Heart right ventricle (tissue), 16 donors: ENCODE measurements around the gene WWOX. TPM values are rescaled to one million over a fixed set of nuclear protein-coding genes. Genes with fewer than 3 reads are reported as not detected.

Experiments
- ATAC-seq, 8 donors: fragments of 200-7000 bp; cut with Tn5 transposase; one replicate each; pipeline ENCODE4 v1.9.1; 2020; ENCODE audit warnings: mild to moderate bottlenecking in 8 of 8, moderate library complexity in 8 of 8, moderate number of reproducible peaks in 1 of 8
- DNase-seq, 2 donors: peaks; one replicate each; pipeline ENCODE4 v3.0.0-alpha.2; 2020
- H3K27ac ChIP-seq, 10 donors: fragments of 200-600 bp; sonication (generic) in 2 of 10; one replicate each; pipeline versions ENCODE4 v1.5.0 to v1.8.0; 2020 to 2022; ENCODE audit warnings: mild to moderate bottlenecking in 3 of 10
- H3K27me3 ChIP-seq, 7 donors: fragments of 200-600 bp; one replicate each; pipeline ENCODE4 v1.8.0; 2021 to 2022; ENCODE audit warnings: mild to moderate bottlenecking in 2 of 7
- H3K36me3 ChIP-seq, 9 donors: fragments of 200-600 bp; sonication (generic) in 1 of 9; one replicate each; pipeline versions ENCODE4 v1.5.0 to v1.8.0; 2020 to 2022; ENCODE audit warnings: mild to moderate bottlenecking in 2 of 9
- H3K4me1 ChIP-seq, 9 donors: fragments of 200-600 bp; sonication (generic) in 1 of 9; one replicate each; pipeline versions ENCODE4 v1.5.0 to v1.8.0; 2020 to 2022; ENCODE audit warnings: mild to moderate bottlenecking in 4 of 9
- H3K4me3 ChIP-seq, 10 donors: fragments of 200-600 bp; sonication (generic) in 2 of 10; one replicate each; pipeline versions ENCODE4 v1.5.0 to v1.8.0; 2020 to 2022; ENCODE audit warnings: mild to moderate bottlenecking in 7 of 10, moderate library complexity in 2 of 10
- H3K9me3 ChIP-seq, 11 donors: fragments of 200-600 bp in 10 of 11; sonication (generic) in 2 of 11; one replicate each; pipeline versions ENCODE4 v1.5.0 to v1.8.0; 2013 to 2022; ENCODE audit warnings: mild to moderate bottlenecking in 2 of 11, control low read depth in 1 of 11, moderate library complexity in 1 of 11
- WGBS, 2 donors: extraction: QIAGEN DNeasy Blood & Tissue Kit; methylation state at CpG; one replicate each; pipeline ENCODE4 v1.1.7; 2013; ENCODE audit warnings: inconsistent platforms in 1 of 2; 5-methylcytosine and 5-hydroxymethylcytosine counted together
- intact Hi-C, 10 donors: fragments of 100-400 bp; cut with DNase I; formaldehyde crosslinking; loops; one replicate each; pipeline versions ENCODE4 v1.11.1 to v1.14.2; 2022
- polyA plus RNA-seq, 2 donors: library from polyadenylated mRNA; stranded (reverse); fragments of 200-250 nt; gene quantifications; one replicate each; pipeline ENCODE4 v1.2.3, GENCODE V29; 2013
- total RNA-seq, 10 donors: library from RNA; stranded (reverse); fragmentation: NEBNext Ultra II Directional in 3 of 10; extraction: Animal tissue kit (Norgen Biotek cat#: 25700) in 3 of 10; gene quantifications; one replicate each; pipeline versions ENCODE4 v1.2.1 to v1.2.4, GENCODE V29; 2021 to 2023
- TF ChIP-seq, protein P1 (sequence below), 9 donors: fragments of 200-600 bp; sonication (generic) in 2 of 9; IDR thresholded peaks; one replicate each; pipeline versions ENCODE4 v1.5.0 to v1.8.0; 2021 to 2022; ENCODE audit warnings: antibody characterized with exemption in 9 of 9, mild to moderate bottlenecking in 5 of 9, moderate library complexity in 1 of 9
- donor health status: Arrhythmogenic right ventricular cardiomyopathy.
- donor health status: ischemic (EF 13 %, LVEDD 7.1; RV severe dilation, severe dysfunction).
- donor health status: healthy with polysubstance abuse.
- donor health status: DM: no; HTN: yes; CAD: no.
- donor health status: DM: no; HTN: no; CAD: no.
- donor health status: ischemic (EF 25% LVEDD 6.9; RV normal size, moderate dysfunction).
- donor health status: ischemic (EF 25% LVEDD 5.7; RV mildly dilated, moderate dysfunction).
- donor health status: healthy.
- donor health status: DM: yes; HTN: yes; CAD: no.
- donor health status: Ischemic cardiomyopathy.
- donor health status: ischemic (EF 35%, LVEDD 5.7; RV mildly dilated, moderate dysfunction).
- donor health status: nonischemic (EF 11% LVEDD 7.7; RV severe dilation, severe dysfunction).
- donor health status: DM: yes; HTN: yes; CAD: no.
- donor health status: PGD.
- donor health status: ischemic (EF 29% LVEDD 5.4; RV normal size, mild dysfunction).
- donor health status: nonischemic (EF 23%, LVEDD 6.1; RV moderate dilation, normal function).

The WWOX gene
- total and polyA plus RNA-seq, 12 donors: 4.9 to 15.0 (median 9.9) TPM

DNA sequence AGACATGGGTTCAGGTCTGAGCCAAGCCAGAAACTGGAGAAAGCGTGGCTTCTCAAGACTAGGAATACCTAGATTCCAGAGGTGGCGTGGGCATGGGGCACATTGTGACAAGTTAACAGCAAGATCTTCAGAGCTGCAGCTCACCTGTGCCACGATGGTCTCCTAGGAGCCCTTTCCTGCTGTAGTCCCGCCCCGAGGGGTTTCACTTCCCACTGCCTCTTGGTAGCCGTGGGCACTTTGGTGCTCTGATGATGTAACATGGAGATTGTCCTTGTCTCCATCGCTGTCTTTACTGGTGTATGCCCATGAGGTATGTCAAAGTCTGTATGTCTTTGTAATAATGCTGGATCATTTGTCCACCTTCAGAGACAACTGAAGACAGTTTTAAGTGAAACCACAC lies 89.7 kb downstream of the WWOX start:
- Histone ChIP-seq H3K36me3 (no peaks in the 10 kb centered on the region), H3K9me3 (peaks cover 0 to 4% (median 0%) of the 10 kb centered on the region in 11 donors), H3K4me3 (no peak overlapping the region), H3K27ac (no peak overlapping the region), H3K4me1 (no peaks in the 10 kb centered on the region), H3K27me3 (no peaks in the 10 kb centered on the region)
- no peak for DNase-seq
- intact Hi-C loops: no loop called here
- WGBS, 2 donors: 95 to 96% methylated on average over 7 of the region's 7 CpGs
- TF ChIP-seq, protein P1, sequence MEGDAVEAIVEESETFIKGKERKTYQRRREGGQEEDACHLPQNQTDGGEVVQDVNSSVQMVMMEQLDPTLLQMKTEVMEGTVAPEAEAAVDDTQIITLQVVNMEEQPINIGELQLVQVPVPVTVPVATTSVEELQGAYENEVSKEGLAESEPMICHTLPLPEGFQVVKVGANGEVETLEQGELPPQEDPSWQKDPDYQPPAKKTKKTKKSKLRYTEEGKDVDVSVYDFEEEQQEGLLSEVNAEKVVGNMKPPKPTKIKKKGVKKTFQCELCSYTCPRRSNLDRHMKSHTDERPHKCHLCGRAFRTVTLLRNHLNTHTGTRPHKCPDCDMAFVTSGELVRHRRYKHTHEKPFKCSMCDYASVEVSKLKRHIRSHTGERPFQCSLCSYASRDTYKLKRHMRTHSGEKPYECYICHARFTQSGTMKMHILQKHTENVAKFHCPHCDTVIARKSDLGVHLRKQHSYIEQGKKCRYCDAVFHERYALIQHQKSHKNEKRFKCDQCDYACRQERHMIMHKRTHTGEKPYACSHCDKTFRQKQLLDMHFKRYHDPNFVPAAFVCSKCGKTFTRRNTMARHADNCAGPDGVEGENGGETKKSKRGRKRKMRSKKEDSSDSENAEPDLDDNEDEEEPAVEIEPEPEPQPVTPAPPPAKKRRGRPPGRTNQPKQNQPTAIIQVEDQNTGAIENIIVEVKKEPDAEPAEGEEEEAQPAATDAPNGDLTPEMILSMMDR (IDR thresholded peaks at IDR 0.05): no peak
- no peak for ATAC-seq

DNA sequence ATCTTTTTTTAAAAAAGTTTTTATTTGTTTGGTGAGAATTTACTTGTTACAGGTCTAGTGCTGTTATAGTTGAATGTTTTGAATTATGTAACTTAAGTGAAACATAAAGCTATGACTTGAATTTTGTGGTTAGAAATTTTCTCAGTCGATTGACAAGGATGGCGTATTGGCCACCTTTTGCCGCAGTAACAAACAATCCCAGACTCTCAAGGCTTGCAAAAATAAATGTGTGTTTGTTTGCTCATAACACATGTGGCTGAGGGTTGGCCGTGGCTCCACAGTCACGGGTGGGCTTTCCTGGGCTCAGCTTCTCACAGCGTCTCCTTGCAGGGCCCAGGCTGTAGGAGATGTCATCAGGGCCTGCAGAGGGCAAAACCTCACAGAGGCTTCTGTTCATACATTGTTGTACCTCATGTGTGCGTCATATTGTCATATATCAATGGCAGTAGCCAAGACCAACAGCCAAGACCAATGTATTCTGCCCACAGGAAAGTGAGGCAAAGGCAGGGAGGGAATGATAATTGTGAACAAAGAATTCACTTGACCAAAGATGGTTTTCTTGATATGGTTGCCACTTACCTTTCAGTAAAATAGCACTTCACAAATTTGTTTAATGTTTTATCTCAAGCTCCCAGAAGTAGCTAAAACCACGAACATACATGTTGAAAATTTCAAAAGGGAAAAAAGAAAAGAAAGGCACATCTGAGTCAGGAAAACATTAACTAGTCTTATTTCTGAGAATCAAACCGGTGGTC lies 93.5 kb downstream of the WWOX start:
- TF ChIP-seq, protein P1 (IDR thresholded peaks at IDR 0.05): no peak
- no peak overlapping the region for H3K4me3 ChIP-seq
- H3K36me3 ChIP-seq: no peaks in the 10 kb centered on the region
- no peaks in the 10 kb centered on the region for H3K27me3 ChIP-seq
- H3K4me1 ChIP-seq: peaks cover 0 to 5% (median 0%) of the 10 kb centered on the region in 9 donors
- DNase-seq (no peak), ATAC-seq (no peak)
- H3K9me3 ChIP-seq: peaks cover 0 to 4% (median 0%) of the 10 kb centered on the region in 11 donors
- no peak overlapping the region for H3K27ac ChIP-seq
- intact Hi-C loops: no loop called here
- 90 to 97% methylated on average over 9 of the region's 9 CpGs for WGBS, 2 donors

DNA sequence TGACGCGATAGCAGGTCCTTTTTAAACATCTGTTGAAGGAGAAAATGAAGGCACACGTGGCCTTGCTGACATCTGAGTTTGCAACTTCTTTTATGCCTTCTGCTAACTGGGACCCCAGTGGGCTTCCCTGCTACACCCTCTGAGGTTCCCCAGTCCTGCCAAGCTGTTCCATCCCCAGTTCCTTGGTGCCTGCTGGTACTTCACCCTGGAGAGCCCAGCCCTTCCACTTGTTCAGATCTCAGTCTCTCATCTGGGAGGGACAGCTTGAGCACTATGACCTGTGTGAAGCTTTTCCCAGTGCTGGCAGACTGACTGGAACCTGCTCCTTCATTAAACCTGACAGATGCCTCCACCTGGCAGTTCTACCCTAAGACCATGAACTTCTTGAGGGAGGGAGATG lies 95.5 kb downstream of the WWOX start:
- Histone ChIP-seq H3K36me3 (no peaks in the 10 kb centered on the region), H3K27ac (no peak overlapping the region), H3K4me1 (peaks cover 0 to 5% (median 0%) of the 10 kb centered on the region in 9 donors), H3K27me3 (no peaks in the 10 kb centered on the region), H3K4me3 (no peak overlapping the region), H3K9me3 (peaks cover 0 to 4% (median 0%) of the 10 kb centered on the region in 11 donors)
- ATAC-seq (no peak), DNase-seq (no peak)
- WGBS, 2 donors: 94 to 98% methylated on average over 3 of the region's 3 CpGs
- TF ChIP-seq, protein P1 (IDR thresholded peaks at IDR 0.05): no peak
- intact Hi-C loops: no loop called here

DNA sequence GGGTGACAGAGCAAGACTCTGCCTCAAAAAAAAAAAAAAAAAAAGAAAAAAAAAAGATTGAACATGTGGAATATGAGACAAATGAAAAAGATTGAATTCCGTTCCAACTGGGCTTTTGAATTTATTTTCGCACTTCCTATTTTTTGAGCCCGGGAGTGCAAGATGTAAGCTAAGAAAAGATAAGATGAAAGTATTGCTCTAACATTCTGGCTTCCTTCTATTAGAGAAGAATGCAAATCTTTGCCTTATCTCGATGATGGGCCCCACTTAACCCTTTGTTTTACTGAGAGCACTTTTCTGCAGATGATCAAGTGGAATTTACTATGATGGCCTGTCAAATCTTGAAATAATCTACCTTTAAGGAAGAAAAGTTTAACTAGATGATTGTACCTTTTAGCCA lies 96.3 kb downstream of the WWOX start:
- 45 to 46% methylated on average over 4 of the region's 4 CpGs for WGBS, 2 donors
- ATAC-seq: no peak
- intact Hi-C loops: no loop called here

More for the DNA sequence above, 96.3 kb downstream of the WWOX start:
- Histone ChIP-seq H3K4me3 (no peak overlapping the region), H3K36me3 (no peaks in the 10 kb centered on the region), H3K27me3 (no peaks in the 10 kb centered on the region), H3K9me3 (peaks cover 0 to 4% (median 0%) of the 10 kb centered on the region in 11 donors), H3K27ac (no peak overlapping the region), H3K4me1 (peaks cover 0 to 5% (median 0%) of the 10 kb centered on the region in 9 donors)
- DNase-seq: no peak
- TF ChIP-seq, protein P1 (IDR thresholded peaks at IDR 0.05): no peak
